Uterine smooth muscle cell (primary cell): Measurements from ENCODE around the gene NUTF2. TPM values are rescaled to one million over a fixed set of nuclear protein-coding genes. Genes with fewer than 3 reads are reported as not detected.

ENCODE experiments used
- total RNA-seq: library from RNA; depleted of rRNA; stranded (reverse); fragments of >200 nt; gene quantifications from 2 replicates; pipeline ENCODE4 v1.2.3, GENCODE V29; 2014

The NUTF2 gene
- 95.5 and 98.3 TPM in 2 replicates for total RNA-seq

DNA sequence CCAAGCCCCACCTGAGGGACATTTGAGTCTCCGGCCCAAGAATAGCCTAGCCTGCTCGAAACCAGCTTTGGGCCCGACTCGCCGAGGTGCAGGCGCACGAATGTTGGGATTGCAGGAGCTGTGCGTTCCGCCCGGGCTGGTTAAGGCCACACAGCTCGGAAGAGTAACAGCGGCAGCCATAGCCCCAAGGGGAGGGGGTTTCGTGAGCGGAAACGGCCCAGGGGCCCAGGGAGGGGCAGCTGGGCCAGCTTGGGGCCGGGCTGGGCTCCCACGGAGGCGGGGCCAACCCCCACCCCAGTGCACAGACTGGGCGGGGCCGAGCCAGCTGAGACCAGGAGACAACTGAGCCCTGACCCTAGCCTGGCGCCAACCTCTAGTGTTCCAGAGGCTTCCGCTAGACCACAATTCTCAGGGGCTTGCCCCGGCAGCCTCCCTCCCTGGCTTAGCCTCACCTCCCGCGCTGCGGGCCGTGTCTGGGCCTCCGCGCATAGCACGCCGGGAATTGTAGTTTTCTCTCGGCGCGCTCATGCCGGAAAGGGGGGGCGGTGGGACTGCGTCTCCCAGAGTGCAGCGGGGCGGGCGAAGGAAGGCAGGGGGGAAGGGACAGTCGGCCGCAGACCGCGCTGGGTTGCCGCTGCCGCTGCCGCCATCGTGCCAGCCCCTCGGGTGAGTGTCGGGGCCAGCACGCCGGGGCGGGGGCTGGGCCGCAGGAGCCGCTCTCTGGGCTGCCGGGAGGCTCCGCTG is at the start of gene NUTF2:
Gene NUTF2, plus strand, starts transcription at position 614 of the 744 bp plus-strand sequence. CDS start 18,198 bp downstream, outside the sequence.

DNA sequence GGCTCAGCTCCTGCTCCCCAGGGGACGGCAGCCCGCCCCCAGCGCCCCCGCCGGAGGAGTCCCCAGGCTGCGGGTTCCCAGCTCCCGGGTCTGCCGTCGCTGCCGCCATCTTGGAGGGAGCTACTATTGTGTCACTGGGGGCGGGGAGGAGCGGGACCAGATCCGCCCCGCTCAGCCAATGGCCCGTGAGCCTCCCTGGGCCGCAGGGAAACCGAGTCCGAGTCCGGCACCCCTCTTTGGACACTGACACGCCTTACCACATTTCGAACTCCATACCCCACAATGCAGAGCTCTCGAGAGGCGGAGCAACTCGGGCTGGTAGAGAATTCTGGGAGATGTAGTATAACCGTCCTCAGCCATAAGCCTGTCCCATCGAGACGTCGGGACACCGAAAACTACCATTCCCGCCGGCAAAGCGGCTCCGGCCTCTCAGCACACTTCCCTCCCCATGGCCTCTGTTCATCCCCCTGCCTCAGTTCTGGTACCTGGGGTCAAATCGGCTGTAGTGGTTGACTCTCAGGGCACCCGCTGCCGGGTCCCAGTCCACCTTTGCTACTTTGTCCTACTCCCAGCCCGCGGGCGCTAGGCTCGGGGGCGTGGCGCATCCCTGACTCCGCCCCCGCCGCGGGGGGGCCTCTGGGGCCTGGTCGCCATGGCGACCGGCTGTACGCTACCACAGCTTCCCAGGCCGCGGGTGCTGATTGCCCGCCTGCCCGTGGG is 40.1 kb upstream of the NUTF2 start, which contains the start of the genes RANBP10 and TSNAXIP1:
Gene RANBP10, minus strand, starts transcription at position 133 of the 720 bp plus-strand sequence. Its CDS starts 24 bp downstream, at position 109.
Gene TSNAXIP1, plus strand, starts transcription at position 462 of the 720 bp plus-strand sequence. CDS start 261 bp downstream, outside the sequence.

DNA sequence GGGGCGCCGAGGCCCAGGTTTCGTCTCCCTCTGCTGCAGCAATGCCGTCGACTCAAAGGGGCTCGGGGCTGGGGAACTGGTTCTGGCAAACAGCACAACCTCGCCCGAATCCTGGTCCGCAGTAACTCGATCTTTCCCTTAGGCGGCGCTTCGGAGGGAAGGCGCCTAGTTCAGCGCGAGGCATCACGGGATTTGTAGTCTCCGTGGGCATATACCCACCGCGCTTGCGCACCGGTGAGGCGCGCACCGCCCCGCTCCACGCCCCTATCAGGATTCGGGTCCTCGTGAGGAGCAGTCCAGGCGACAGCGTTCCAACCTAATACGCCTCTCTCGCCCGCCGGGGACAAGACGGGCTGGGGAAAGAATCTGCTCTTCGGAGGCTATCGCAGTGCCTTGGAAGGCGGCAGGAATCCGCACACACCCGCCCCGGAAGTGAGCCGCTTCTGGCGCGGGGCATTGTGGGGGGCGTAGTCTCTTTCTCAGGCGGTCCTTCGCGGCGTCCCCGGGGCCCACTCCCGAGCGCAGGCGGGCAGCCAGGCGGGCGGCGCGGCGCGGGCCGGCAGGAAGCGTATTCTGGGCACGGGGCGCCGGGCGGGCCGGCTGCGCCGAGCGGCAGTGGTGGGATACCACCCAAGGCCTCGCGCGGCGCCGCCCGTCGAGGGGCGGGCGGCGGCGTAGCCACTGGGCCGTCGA is 4.8 kb upstream of the NUTF2 start, which contains the start of gene THAP11:
Gene THAP11, plus strand, starts transcription at position 505 of the 693 bp plus-strand sequence. CDS start 235 bp downstream, outside the sequence.

DNA sequence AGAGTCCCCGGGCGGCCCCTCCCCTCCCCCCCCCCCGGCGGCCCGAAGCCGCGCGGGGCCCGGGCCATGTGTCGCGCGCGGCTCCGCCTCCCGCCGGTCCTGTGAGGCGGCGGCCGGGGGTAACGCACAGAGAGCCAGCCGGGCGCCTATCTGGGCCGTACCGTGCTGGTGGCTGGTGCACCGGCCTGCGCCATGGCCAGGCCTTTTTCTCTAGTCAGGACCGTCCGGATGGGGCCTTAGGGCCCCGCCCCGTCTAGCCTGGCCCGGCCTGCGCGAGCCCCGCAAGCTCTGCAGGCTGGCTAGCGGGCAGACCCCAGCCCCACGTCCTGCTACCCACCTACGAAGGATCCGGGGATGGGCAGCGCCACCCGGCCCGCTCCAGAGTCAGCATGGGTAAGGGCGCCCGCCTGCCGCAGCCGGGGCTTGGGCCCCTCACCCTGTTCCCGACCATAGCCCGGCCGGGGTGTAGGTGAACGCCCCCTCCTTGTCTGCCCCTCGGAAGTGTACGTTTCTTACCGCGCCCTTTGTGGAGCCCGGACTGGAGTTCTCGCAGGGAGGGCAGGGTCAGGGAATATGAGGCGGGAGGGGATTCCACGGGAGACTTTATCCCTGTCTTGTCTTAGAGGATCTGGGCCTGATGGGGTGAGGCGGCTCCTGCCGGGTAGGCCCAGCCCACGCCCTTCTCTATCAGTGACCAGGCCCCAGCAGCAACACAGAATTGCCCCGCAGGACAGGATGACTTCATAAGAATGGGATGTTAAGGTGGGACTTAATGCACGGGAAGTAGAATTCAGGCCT is 530 bp downstream of the NUTF2 start, which contains the start of gene CENPT:
Gene CENPT, minus strand, starts transcription at position 630 of the 798 bp plus-strand sequence. CDS start 13,834 bp downstream, outside the sequence.

DNA sequence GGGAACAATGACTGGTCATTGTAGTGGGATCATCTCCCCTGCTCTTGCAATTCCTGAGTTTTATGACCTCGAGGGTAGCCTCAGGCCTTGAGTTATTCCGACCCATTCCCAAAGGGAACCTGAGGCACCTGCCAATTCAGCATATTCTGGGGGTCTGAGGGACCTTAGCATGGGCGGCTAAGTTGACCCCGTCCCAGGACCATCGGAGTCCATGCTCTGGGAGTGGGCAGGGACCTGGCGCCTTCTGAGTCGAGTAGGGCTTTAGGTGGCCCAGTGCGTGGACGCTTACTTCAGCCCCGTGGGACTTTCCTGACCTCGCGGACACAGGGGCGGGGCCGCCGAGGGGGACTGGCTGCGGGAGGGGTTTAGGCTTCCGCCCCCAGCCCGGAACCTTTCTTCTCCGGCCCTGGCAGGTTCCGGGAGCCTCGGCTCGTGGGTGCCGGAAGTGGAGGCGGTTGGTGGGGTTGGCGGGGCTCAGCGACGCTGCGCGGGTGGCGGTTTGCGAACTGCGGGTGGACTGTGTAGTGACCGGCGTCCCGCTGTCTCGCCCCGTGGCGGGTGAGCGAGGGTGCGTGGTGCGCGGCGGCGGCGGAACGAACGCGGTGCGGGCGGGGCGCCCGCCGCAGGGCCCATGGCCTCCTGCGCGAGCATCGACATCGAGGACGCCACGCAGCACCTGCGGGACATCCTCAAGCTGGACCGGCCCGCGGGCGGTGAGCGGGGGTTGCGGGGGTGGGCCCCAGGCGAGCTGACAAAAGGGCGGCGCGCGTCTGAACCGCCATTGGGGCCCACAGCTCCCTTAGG is 26.1 kb downstream of the NUTF2 start, which contains the start of gene EDC4:
Gene EDC4, plus strand, starts transcription at position 422 of the 804 bp plus-strand sequence. Its CDS starts 210 bp downstream, at position 632.

DNA sequence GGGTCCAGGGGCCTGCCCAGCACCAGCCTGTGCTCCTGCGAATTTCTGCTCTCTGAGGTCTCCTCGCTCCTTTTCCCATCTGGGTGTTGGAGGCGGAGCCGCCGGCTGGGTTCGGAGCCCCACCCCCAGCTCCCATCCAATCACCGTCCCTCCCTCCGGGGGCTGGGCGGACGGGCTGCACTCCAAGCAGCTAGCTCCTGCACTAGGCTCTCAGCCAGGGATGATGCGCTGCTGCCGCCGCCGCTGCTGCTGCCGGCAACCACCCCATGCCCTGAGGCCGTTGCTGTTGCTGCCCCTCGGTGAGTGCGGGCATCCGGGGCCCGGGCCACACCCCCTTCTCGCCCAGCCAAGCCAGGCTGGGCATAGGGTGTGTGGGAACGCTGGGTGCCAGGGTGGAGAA is 38.0 kb downstream of the NUTF2 start, which contains the start of gene NRN1L:
Gene NRN1L, plus strand, starts transcription at position 202 of the 400 bp plus-strand sequence. Its CDS starts 19 bp downstream, at position 221.

DNA sequence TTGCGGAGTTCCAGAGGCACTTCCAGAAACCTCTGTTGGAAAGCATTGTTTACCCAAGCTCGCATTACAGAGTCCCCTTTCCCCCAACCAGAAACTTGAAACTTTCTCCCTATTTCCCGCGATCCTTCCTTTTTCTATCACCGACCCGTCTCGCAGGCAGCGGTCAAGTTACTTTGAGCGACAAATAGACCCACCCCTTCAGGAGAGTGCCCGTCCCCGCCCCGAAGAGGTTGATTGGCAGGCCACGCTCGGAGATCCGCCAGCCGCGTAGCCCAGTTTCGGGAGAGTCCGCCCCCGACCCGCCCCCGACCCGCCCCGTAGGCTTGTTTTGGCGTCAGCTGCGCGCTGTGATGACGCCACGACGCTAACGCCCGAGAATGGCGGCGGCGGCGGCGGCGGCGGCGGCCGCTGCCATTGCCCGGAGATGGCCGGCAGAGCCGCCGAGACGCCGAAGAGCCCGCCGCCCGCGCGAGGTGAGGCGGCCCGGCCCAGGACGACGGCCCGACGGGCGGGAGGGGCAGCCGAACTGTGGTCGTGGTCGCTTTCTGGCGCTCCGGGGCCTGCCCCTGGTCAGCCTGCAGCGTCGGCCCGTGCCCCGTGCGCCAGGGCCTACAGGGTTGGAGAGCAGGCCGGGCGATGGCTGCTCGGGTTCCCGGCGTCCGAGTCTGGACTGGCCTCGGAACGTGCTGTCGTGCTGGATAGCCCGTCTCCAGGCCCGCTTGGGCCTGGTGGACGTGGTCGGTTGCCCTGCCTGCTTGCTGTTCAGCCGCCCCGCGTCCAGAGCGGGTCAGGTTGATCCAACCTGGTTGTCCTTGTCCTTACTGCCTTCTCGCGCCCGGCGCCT is 46.4 kb downstream of the NUTF2 start, which contains the start of gene PSKH1:
Gene PSKH1, plus strand, starts transcription at position 356 of the 844 bp plus-strand sequence. CDS start 15,496 bp downstream, outside the sequence.

Other genes starting within 250 kb of the NUTF2 start
- gene CARMIL2, start 201.8 kb upstream of the NUTF2 start, total RNA-seq, result 0.22 and 1.1 TPM in 2 replicates
- gene ACD, start 186.7 kb upstream of the NUTF2 start, total RNA-seq, result 13.0 and 19.8 TPM in 2 replicates
- gene PARD6A, start 186.0 kb upstream of the NUTF2 start, total RNA-seq, result 2.2 and 4.0 TPM in 2 replicates
- 20.4 and 21.2 TPM in 2 replicates for gene ENKD1, start 180.2 kb upstream of the NUTF2 start, total RNA-seq
- 3.4 and 4.0 TPM in 2 replicates for gene C16orf86, start 180.1 kb upstream of the NUTF2 start, total RNA-seq
- 17.1 and 20.5 TPM in 2 replicates for gene GFOD2, start 127.6 kb upstream of the NUTF2 start, total RNA-seq
- gene RANBP10, start 40.4 kb upstream of the NUTF2 start, total RNA-seq, result 3.8 and 3.9 TPM in 2 replicates
- gene TSNAXIP1, start 40.0 kb upstream of the NUTF2 start, total RNA-seq, result 0.50 and 0.89 TPM in 2 replicates
- gene THAP11, start 4.6 kb upstream of the NUTF2 start, total RNA-seq, result 36.4 and 43.2 TPM in 2 replicates
- 24.4 and 49.5 TPM in 2 replicates for gene CENPT, start 760 bp downstream of the NUTF2 start, total RNA-seq
- gene EDC4, start 26.1 kb downstream of the NUTF2 start, total RNA-seq, result 46.4 and 57.3 TPM in 2 replicates
- not detected in 2 replicates for gene NRN1L, start 38.0 kb downstream of the NUTF2 start, total RNA-seq
- gene PSKH1, start 46.3 kb downstream of the NUTF2 start, total RNA-seq, result 16.2 and 20.1 TPM in 2 replicates
- 0.33 TPM in 1 of 2 replicates, not detected in the other for gene CTRL, start 84.9 kb downstream of the NUTF2 start, total RNA-seq
- 44.0 and 53.4 TPM in 2 replicates for gene PSMB10, start 89.9 kb downstream of the NUTF2 start, total RNA-seq
- gene LCAT, start 97.2 kb downstream of the NUTF2 start, total RNA-seq, result 4.1 and 7.5 TPM in 2 replicates
- gene SLC12A4, start 121.7 kb downstream of the NUTF2 start, total RNA-seq, result 96.9 and 118 TPM in 2 replicates
- not detected in 2 replicates for gene DPEP3, start 133.6 kb downstream of the NUTF2 start, total RNA-seq
- not detected in 2 replicates for gene DPEP2, start 152.6 kb downstream of the NUTF2 start, total RNA-seq
- not detected in 2 replicates for gene DPEP2NB, start 169.0 kb downstream of the NUTF2 start, total RNA-seq
- 14.1 and 20.3 TPM in 2 replicates for gene DDX28, start 176.3 kb downstream of the NUTF2 start, total RNA-seq
- 17.7 and 29.8 TPM in 2 replicates for gene DUS2, start 176.4 kb downstream of the NUTF2 start, total RNA-seq
- 7.3 and 8.4 TPM in 2 replicates for gene NFATC3, start 238.4 kb downstream of the NUTF2 start, total RNA-seq